Liver (tissue), 3 donors: ENCODE data around the gene ABCC3.

Experiments
- EGR1 ChIP-seq, 2 donors: IDR thresholded peaks; 2 replicates each; pipeline ENCODE4 v1.6.1; 2016 to 2018; ENCODE audit warnings: antibody characterized with exemption in 2 of 2, low read depth in 2 of 2
- FOXA2 ChIP-seq: IDR thresholded peaks from 2 replicates; pipeline ENCODE4 v1.6.1; 2016; ENCODE audit warnings: antibody characterized with exemption
- GABPA ChIP-seq, 2 donors: IDR thresholded peaks in 1 of 2; conservative IDR thresholded peaks in 1 of 2; 2 replicates each; pipeline ENCODE4 v1.6.1; 2016; ENCODE audit warnings: antibody characterized with exemption in 2 of 2, mild to moderate bottlenecking in 1 of 2, moderate library complexity in 1 of 2
- JUND ChIP-seq, 2 donors: IDR thresholded peaks; 2 replicates each; pipeline ENCODE4 v1.6.1; 2016; ENCODE audit warnings: antibody characterized with exemption in 2 of 2
- RAD21 ChIP-seq, 2 donors: IDR thresholded peaks; 2 replicates each; pipeline ENCODE4 v1.6.1; 2016; ENCODE audit warnings: antibody characterized with exemption in 2 of 2, mild to moderate bottlenecking in 2 of 2
- TAF1 ChIP-seq: conservative IDR thresholded peaks from 2 replicates; pipeline ENCODE4 v1.6.1; 2016; ENCODE audit warnings: antibody characterized with exemption, mild to moderate bottlenecking
- YY1 ChIP-seq: IDR thresholded peaks from 2 replicates; pipeline ENCODE4 v1.6.1; 2016; ENCODE audit warnings: antibody characterized with exemption, mild to moderate bottlenecking
- TF ChIP-seq, protein P1 (sequence below): fragments of 150-350 bp; IDR thresholded peaks from 2 replicates; pipeline ENCODE4 v1.5.1; 2017; ENCODE audit warnings: improper control_type of control experiment, low read depth, low read length; ENCODE audit not compliant: missing input control
- TF ChIP-seq, protein P2 (sequence below): IDR thresholded peaks from 2 replicates; pipeline ENCODE4 v1.6.1; 2016; ENCODE audit warnings: antibody characterized with exemption
- TF ChIP-seq, protein P3 (sequence below): IDR thresholded peaks from 2 replicates; pipeline ENCODE4 v1.6.1; 2016; ENCODE audit warnings: antibody characterized with exemption
- TF ChIP-seq, protein P4 (sequence below): IDR thresholded peaks from 2 replicates; pipeline ENCODE4 v1.6.1; 2016; ENCODE audit warnings: antibody characterized with exemption
- TF ChIP-seq, protein P5 (sequence below): IDR thresholded peaks from 2 replicates; pipeline ENCODE4 v1.6.1; 2016; ENCODE audit warnings: antibody characterized with exemption, mild to moderate bottlenecking
- donor health status: healthy.
- donor health status: healthy.

DNA sequence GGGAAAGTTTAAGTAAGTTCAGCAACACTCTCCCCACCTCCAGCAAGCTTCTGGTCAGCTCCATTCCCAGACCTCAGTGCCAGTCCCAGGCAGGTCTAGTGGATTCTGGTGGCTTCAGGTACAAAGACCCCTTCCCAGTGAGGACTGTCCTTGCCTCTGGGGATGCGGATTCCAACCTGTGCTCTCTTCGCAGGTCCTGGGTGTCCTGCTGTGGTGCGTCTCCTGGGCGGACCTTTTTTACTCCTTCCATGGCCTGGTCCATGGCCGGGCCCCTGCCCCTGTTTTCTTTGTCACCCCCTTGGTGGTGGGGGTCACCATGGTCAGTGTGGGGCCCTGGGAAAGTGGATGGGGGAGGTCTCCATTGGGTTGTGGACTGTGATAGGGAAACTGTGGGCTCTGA, 21.8 kb downstream of the ABCC3 start:
- no peak for TF ChIP-seq EGR1 (IDR thresholded peaks at IDR 0.05; ENCODE audit: low read depth in 2 of 2)
- TF ChIP-seq, protein P1, sequence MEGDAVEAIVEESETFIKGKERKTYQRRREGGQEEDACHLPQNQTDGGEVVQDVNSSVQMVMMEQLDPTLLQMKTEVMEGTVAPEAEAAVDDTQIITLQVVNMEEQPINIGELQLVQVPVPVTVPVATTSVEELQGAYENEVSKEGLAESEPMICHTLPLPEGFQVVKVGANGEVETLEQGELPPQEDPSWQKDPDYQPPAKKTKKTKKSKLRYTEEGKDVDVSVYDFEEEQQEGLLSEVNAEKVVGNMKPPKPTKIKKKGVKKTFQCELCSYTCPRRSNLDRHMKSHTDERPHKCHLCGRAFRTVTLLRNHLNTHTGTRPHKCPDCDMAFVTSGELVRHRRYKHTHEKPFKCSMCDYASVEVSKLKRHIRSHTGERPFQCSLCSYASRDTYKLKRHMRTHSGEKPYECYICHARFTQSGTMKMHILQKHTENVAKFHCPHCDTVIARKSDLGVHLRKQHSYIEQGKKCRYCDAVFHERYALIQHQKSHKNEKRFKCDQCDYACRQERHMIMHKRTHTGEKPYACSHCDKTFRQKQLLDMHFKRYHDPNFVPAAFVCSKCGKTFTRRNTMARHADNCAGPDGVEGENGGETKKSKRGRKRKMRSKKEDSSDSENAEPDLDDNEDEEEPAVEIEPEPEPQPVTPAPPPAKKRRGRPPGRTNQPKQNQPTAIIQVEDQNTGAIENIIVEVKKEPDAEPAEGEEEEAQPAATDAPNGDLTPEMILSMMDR, result no peak
- TF ChIP-seq, protein P2, sequence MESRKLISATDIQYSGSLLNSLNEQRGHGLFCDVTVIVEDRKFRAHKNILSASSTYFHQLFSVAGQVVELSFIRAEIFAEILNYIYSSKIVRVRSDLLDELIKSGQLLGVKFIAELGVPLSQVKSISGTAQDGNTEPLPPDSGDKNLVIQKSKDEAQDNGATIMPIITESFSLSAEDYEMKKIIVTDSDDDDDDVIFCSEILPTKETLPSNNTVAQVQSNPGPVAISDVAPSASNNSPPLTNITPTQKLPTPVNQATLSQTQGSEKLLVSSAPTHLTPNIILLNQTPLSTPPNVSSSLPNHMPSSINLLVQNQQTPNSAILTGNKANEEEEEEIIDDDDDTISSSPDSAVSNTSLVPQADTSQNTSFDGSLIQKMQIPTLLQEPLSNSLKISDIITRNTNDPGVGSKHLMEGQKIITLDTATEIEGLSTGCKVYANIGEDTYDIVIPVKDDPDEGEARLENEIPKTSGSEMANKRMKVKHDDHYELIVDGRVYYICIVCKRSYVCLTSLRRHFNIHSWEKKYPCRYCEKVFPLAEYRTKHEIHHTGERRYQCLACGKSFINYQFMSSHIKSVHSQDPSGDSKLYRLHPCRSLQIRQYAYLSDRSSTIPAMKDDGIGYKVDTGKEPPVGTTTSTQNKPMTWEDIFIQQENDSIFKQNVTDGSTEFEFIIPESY, result no peak
- TF ChIP-seq, protein P3, sequence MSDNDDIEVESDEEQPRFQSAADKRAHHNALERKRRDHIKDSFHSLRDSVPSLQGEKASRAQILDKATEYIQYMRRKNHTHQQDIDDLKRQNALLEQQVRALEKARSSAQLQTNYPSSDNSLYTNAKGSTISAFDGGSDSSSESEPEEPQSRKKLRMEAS, result no peak
- TF ChIP-seq, protein P4, sequence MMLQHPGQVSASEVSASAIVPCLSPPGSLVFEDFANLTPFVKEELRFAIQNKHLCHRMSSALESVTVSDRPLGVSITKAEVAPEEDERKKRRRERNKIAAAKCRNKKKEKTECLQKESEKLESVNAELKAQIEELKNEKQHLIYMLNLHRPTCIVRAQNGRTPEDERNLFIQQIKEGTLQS, result no peak
- no peak for TF ChIP-seq TAF1
- TF ChIP-seq GABPA (IDR thresholded peaks at IDR 0.05 in 1 of 2, conservative IDR thresholded peaks at IDR 0.05 in 1 of 2), result no peak
- TF ChIP-seq FOXA2, result no peak
- TF ChIP-seq, protein P5, sequence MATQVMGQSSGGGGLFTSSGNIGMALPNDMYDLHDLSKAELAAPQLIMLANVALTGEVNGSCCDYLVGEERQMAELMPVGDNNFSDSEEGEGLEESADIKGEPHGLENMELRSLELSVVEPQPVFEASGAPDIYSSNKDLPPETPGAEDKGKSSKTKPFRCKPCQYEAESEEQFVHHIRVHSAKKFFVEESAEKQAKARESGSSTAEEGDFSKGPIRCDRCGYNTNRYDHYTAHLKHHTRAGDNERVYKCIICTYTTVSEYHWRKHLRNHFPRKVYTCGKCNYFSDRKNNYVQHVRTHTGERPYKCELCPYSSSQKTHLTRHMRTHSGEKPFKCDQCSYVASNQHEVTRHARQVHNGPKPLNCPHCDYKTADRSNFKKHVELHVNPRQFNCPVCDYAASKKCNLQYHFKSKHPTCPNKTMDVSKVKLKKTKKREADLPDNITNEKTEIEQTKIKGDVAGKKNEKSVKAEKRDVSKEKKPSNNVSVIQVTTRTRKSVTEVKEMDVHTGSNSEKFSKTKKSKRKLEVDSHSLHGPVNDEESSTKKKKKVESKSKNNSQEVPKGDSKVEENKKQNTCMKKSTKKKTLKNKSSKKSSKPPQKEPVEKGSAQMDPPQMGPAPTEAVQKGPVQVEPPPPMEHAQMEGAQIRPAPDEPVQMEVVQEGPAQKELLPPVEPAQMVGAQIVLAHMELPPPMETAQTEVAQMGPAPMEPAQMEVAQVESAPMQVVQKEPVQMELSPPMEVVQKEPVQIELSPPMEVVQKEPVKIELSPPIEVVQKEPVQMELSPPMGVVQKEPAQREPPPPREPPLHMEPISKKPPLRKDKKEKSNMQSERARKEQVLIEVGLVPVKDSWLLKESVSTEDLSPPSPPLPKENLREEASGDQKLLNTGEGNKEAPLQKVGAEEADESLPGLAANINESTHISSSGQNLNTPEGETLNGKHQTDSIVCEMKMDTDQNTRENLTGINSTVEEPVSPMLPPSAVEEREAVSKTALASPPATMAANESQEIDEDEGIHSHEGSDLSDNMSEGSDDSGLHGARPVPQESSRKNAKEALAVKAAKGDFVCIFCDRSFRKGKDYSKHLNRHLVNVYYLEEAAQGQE, result no peak
- no peak for TF ChIP-seq RAD21 (IDR thresholded peaks at IDR 0.05)
- TF ChIP-seq JUND (IDR thresholded peaks at IDR 0.05), result no peak
- TF ChIP-seq YY1, result no peak
